8988T (cell line): ENCODE measurements around the gene PPP1R11.
"Not testable (repeated sequence)": the region's sequence is repeated elsewhere in the genome, so short reads cannot be mapped to it uniquely, and the experiment has no call there.

Source experiments
- DNase-seq: peaks from one replicate; pipeline ENCODE4 v3.0.0; 2011

PPP1R11 gene

DNA sequence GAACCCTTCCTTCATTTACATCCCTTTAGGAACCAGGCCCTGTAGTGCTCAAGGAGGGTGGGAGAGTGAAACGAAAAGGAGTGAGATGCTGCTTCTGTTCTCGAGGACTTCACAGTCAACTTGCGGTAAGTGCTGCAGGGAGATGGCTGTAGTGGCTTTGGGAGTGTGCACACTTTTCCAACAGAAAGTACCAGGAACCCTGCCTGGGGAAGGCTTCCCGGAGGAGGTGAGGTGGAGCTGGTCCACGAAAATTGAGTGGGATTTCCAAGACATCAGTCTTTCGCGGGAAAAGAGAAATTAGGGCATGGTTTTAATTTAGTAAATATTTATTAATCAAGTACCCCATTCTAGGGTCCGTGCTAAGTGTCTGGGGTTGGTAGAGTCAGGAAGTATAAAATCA is 33.2 kb downstream of the PPP1R11 start:
- no peak for DNase-seq

DNA sequence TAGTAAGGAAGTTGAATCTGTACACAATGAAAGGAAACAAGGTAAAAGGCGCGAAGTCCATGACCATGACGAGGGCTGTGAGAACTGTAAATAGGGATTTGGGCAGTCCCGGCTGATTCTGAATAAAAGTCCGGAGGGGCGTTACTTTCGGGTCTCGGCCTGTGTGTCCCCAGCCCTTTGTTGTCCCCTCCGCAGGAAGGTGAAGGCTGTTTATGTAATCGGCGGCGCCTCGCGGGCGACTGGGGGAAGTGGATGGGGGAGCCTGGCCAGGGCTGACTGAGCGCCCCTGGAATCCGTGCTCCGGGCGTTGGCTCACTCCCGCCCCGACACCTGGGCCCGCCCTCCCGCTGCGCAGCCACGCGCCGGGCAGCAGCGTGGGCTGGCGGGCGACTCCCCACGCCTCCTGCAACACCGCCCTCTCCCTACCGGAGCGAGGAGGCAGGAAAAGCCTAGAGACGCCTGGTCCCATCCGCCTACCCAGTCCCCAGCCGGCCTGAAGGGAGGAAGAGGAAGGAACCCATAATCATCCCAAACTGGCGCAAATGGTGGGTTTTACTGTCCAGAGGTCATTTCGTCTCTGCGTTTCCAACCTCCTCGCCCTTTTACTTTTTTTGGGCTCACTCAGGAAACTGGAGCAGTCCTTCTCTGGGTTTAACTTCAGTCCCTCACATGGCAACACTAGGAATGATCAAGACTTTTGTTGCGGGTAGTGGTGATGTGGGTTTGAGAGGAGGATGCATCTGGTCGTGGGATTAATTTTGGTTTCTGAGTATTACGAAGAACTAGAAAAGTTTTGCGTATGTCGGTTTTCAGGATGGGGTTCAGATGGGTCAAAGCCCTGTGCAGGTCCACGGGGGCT is 33.8 kb downstream of the PPP1R11 start:
- DNase-seq: no peak

DNA sequence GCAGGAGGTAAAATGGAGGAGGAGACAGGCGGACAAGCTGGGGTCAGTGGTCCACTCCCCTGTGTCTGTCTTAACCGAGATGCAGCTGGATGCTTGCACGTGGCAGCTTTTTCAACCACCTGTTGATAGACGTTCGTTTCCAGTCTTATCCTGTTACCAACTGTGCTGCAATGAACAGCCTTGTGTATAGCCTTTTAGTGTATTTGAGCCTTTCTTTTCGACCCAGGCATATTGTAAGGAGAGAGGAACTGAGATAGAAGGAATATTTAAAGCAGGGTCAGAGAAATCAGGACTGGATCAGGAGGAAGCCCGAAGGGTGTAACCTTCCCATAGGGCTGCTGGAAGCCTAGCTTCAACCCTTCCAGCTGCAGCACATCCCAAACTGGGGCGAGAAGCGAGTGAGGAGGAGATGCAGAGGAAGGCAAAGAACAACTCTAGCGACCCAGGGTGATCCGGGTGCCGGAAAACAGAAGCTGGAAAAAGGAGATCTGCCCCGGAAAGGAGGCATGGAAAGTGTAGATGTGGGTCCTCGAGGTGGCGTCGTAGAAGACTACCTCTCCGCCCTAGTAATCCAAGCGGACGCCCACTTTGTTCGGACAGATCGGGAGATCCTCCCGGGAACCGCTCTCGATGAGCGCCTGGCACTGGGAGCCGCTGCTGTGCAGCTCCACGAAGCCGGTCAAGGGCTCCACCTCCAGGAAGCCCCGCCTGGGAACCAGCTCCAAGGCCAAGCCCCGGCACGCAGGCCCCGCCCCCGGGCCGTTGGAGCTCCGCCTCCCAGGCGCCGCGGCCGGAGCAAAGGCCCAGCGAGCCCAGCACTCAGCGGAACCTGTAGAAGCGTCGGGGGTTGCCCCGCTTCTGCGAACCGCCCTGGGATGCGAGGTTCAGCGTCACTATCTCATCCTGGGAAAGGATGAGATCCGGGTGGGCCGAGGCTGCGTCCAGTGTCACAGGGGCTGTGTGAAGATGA is 34.7 kb downstream of the PPP1R11 start:
- peak; percentile 98 for DNase-seq

DNA sequence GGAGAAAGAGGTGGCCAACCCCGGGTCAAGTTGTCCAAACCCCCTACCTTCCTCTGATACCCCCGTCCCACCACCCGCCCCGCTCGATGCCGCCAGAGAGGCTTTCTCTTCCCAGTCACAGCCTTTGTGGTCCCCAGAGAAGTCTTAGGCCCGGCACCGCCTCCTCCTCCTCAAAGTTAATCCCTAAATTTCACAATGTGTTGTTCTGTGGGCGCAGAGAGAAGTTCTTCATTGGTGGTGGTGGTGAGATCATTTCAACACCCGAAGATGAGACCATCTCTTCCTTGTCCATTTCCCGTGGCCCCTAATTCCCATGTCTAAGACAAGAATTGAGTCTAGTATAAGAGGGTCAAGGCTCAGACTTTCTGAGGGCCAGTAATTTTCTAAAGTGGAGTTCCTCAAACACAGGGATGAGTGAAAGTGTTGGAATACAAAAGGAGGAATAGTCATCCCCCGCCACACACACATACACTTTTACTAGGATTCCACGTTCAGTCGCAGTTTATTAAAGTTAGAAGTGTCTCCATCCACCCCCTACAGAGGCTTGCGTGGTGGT is 35.5 kb downstream of the PPP1R11 start:
- DNase-seq: no peak

DNA sequence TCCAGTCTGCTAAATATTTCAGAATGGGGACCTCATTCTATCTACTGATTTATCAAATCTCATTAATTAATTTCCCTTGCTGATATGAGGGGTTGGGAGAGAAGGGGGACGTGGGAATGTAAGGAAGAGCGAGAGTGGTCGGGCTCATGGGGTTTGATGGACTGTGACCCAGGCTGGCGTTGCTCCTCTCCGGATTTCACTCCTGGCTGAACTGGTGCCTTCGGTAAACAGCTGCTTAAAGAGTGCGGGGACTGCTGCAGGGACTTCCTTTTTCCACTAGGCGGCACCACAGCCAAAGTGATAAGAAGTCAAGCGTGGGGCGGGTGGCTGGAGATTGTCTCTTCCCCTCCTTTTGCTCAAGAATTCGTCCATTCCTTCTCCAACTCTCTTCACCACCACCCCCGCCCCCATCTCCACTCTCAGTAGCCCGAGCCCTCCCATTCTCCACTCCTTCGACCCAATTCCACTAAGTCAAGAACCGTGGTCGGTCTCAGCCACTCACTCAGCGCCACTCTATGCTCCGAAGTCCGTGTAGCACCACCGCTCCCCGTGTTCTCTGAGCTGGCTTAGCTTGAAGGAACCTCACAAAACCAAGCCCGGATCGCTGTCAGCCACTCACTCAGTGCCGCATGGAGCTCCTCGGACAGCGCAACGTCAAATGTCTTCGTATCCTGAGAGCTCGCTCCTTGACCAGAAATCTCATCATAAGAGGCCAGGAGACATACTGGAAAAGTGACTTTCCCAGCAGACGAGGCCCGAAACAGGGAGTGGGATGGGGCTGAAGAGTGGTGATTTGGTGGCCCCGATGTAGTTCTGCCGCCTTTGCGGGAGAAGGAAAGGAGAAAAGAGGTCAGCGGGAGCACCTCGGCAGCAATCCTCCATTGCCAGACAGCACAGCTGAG is 36.2 kb downstream of the PPP1R11 start:
- peak; percentile 77 for DNase-seq

DNA sequence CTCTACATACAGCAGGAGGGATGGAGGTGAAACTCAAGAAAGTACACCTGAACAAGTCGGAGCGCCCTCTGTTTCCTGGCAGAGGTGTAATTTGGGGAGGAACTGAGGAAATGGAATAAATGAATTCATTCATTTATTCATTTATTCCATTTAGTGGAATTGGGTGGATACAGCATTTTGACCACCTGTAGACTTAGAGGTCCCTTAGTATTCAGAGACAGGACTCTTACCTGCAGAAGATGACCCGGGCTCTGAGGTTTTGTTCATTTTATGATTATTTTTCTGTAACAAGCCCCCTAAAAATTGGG is 36.8 kb downstream of the PPP1R11 start:
- no peak for DNase-seq

DNA sequence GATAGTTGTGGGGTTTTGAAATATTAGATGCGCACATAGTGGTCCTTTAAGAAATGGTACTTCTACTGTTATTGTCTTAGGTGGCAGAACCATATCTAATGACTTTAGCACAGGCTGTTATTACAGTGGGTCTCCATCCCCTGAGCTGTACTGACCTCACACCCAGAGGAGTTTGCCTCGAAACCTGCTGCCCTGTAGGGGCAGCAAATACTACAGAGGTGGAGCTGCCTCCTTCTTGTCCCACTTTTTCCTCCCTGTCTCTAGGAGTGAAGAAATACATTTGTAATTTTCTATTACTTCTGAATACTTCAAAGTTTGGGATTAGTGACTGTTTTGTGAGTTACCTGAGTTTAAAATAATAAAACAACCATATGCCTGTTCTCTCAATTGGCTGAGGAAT is 37.7 kb downstream of the PPP1R11 start:
- DNase-seq: no peak

DNA sequence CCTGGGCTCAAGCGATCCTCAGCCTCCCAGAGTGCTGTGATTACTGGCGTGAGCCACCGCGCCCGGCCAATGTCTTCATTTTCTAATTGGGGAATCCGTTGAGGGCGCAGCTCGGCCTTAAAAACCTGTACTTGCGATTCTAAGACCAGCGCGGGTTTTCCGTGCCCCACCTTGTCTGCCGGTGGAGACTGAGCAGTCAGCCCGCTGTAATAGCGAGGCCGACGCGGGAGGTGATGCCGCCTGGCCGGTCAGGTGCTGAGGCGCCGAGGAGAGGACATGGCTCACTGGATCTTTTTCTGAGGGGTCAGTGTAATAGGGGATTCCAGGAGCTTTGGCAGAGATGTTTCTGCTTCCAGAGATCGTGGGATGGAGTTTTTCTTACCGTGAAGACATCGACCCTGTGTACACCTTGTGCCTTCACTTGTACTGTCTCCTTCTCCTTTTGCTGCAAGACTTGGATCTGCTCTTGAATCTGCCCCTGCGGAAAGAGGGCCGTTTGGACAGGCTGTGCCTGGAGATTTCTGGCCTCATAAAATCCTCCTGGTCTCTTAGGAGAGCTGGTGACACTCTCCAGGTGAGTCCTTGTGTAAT is 44.4 kb downstream of the PPP1R11 start:
- DNase-seq: no peak

DNA sequence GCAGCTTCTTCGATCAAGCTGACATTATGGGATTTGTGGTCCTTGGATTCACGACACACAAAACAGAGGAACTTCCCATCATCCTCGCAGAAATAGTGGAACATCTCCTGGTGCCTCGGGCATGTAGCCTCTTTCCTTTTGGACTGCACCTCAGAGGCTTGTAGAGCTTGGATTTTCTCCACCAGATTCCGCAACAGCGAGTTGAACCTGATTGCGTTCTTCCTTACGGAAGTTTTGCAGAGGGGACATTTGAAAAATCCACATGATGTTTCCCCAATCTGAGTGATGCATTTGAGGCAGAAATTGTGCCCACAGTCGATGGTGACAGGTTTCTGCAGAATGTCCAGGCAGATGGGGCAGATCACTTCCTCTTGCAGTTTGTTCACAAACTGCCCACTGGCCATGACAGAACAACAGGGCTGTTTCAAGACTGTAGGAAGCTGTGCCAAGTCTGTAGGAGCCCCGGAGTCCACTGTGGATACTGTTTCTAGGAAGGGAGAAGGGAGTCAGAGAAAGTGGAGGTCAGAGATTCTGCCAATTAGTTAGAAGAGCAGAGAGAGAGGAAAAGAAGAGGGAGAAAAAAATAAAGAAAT is 45.5 kb downstream of the PPP1R11 start:
- DNase-seq: no peak

DNA sequence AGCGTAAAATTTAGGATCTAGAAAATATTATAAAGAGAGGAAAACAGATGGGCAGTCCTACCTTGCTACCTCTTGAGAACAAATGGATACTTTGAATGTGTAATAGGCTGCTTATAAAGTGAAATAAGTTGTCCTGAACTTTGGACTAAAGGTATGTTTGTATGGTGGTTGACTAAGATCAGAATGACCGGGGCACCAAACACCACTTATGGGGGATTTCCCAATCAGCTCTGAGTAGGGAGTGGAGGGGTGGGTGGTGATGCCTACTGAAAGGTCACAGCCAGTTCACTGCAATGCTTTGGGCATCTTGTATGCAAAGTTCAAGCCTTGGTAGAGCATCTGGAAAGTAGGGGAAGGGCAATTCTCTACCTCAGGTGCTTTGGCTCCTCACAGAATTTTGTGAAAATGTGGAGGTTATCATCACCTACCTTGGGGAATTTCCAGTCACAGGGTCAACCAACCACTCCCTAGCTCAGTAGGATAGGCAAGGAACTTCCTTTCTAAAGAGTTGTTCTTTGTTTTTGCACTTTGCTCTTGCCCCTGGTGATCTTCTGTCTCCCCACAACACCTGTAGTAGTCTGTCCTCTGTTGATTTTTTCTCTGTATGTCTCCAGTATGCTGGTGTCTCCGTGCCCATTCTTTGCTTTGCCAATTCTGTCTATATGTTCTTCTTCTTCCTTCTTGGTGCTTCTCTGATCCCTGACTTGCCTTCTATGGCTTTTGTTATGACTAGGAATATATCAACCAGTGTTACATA is 46.2 kb downstream of the PPP1R11 start, which contains the start of gene TRIM31:
Gene TRIM31, minus strand, starts transcription at position 88 of the 757 bp plus-strand sequence. CDS start 285 bp downstream, outside the sequence.
- DNase-seq: no peak

DNA sequence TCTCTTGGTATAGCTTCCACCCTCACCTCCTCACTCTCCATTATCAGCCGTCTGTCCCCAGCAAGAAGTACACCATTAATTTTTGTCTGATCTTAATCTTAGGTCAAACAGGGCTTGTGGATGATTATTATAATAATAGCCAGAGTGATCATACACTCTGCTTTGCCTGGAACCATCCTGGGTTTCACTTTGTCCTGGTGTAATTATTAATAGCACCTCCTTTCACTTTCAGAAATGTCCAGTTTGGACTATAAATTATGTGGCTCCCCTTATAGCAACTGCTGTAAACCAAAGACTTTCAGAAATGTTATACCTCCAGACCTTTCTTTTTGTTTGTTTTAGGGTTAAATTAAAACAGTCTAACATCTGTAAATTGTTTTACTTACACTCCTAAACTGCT is 46.8 kb downstream of the PPP1R11 start:
- DNase-seq: no peak

DNA sequence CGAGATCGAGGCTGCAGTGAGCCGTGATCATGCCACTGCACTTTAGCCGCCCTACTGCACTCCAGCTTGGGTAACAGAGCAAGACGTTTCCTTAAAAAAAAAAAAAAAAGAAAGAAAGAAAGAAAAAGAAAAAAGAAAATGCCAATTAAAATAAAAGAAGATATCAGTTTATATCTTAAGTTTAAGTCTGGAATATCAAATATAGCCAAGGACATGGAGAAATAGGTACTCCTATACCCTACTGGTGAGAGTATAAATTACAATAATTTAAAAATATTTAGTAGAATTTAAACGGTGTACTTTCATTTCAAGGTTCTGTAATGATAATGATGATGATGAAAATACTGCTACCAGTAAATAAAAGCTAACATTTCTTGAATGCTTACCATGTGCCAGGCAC is 49.7 kb downstream of the PPP1R11 start:
- DNase-seq: no peak

DNA sequence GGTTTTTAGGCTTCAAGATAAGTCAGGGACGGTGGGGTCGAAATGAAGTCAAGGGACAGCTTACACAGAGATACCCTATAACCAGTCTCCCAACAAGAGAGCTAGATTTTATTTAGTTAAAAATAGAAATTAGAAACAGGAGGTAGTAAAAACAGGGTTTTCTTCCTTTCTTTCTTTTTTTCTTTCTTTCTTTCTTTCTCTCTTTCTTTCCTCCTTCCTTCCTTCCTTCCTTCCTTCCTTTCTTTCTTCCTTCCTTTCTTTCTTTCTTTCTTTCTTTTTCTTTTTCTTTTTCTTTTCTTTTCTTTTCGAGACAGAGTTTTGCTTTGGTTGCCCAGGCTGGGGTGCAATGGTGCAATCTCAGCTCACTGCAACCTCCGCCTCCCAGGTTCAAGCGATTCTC is 51.7 kb downstream of the PPP1R11 start:
- DNase-seq: not testable (repeated sequence)
